ENCODE data around the gene UBLCP1.

The UBLCP1 gene

DNA sequence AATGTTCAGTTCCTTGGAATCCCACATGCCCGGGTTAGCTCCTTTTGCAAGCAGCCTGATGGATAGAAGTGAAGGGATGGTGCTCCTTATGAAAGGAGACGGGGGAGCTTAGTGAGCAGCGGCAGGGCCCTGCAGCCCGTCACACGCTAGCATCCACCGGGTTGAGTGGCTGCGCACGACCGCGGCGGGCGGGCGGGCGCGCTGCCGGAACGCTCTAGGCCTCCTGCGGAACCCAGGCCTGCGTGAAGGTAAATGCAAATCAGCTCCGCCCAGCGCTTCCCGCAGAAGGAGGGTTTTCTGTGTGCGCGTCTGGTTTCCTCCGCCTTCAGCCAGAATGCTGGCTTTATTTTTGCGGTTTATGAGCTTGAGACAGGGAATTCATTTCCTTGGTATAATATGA, 47.4 kb downstream of the UBLCP1 start:
- in situ Hi-C loops (cut with MboI; ENCODE audit: low sequenced_read_pairs): no loop called here

DNA sequence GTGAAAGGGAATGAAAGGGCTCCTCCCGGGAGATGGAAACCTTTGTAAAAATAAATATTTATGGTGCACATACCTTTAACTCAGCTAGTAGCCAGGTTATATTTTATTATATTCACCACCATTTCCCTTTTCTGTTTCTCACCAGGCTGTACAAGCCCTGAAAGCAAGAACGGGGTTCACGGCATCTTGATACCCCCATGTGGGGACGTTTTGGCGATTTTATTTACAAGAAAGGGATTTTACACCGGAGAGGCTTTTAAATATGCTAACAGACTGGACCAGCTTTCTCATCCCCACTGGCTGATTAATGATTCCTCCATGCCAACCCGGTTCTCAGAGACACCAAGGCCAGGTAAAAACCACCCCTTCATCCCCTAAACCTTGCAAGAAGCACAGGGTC, 48.0 kb downstream of the UBLCP1 start:
- in situ Hi-C loops (cut with MboI; ENCODE audit: low sequenced_read_pairs): no loop called here

DNA sequence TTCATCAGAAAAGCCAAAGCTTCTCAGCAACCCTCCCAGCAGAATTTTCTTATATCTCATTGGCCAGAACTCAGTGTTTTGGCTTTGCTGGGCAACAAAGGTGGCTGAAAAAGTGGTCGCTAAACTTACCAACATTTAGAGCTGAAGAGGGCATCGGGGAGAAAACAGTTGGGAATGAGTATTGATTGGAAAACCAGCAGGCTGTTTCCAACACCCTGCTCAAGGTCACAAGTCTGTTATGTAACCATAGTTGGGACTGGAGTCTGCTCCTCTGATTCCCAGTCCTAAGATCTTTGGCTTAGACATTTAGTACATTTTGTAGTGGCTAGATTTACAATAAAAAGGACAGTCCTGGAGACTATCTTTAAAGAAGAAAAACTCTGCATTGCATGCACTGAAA, 50.1 kb downstream of the UBLCP1 start:
- in situ Hi-C loops (cut with MboI; ENCODE audit: low sequenced_read_pairs): no loop called here

DNA sequence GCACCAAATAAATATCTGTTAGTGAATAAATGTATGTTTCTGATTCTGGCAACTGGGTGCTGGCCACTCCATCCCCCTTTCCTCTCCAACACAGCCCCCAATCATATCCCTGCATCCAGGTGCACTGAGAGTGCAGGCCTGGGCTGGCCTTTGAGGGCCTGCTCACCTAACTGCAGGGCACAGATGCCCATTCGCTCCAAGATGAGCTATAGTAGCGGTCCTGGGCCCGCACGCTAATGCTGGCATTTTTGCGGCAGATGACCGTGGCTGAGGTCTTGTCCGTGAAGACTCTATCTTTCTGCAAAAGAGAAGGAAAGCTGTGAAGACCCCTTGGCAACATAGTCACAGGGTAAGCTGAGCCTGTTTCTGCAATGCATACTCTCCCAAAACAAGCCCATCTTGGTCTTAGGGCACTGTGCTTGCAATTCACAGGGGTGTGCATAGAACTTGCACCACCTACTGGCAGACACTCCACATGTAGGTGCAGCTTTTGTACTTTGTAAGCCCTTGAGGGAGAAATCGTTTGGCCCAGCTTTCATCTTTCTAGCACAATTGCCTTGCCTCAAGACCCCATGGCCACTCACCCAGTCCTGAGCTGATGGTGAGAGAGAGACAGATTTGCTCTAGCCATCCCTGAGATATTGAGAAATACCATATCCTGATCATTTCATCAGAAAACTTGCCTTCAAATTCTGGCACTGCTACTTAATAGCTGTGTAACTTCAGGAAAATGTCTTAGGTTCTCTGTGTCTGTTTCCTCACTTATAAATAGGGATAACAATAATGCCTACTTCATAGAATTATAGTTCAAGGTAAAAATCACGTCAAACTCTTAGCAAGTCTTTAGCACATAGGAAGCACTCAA, 53.7 kb downstream of the UBLCP1 start:
- in situ Hi-C loops (cut with MboI; ENCODE audit: low sequenced_read_pairs): no loop called here

DNA sequence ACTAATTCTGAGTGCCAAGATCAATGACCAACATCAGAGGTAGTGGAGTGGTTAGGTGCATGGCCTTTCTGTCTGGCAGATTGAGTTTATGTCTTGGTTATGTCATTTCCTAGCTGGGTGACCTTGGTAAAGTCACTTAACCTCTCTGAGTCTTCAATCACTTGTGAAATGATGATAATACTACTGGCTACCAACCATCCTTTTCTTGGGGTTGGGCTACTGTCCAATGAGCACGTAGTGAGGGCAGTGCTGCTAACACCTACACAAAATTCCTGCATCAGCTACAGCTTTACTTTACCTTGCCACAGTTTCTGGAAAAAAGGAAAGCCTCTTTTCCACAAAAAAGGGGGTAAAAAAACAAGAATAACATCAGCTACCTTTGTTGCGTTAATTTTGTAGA, 54.8 kb downstream of the UBLCP1 start:
- in situ Hi-C loops (cut with MboI; ENCODE audit: low sequenced_read_pairs): no loop called here

DNA sequence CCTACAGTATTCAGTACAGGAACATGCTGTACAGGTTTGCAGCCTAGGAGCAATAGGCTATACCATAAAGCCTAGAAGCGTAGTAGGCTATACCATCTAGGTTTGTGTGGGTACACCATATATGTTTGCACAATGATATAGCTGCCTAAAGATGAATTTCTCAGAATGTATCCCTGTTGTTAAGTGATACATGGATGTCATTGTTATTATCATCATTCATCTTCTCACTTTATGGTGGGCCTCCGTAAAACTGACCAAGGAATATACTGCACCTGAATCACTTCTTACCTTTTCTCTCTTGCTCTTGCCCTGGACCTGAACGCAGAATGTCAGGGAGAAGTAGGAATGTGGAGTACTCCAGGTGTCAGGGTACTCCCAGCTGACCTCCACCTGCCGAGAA, 55.4 kb downstream of the UBLCP1 start:
- in situ Hi-C loops (cut with MboI; ENCODE audit: low sequenced_read_pairs): no loop called here

DNA sequence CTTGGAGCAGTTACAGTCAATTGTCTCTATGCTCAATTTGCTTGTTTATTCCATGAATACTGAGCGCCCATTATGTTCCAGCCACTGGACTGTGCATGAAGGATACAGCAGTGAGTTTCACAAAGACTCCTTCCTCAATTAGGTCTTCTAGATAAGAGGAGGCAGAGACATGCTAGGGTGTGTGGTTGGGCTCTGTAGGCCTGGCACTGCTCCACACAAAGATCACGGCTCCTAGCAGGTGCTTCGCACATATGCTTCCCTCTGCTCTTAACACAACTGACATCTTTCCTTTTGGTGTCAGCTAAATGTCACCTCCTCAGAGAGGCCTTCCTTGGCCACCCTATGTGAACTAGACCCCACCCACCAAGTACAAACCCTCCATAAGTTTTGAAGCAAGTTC, 56.3 kb downstream of the UBLCP1 start:
- in situ Hi-C loops (cut with MboI; ENCODE audit: low sequenced_read_pairs): no loop called here

DNA sequence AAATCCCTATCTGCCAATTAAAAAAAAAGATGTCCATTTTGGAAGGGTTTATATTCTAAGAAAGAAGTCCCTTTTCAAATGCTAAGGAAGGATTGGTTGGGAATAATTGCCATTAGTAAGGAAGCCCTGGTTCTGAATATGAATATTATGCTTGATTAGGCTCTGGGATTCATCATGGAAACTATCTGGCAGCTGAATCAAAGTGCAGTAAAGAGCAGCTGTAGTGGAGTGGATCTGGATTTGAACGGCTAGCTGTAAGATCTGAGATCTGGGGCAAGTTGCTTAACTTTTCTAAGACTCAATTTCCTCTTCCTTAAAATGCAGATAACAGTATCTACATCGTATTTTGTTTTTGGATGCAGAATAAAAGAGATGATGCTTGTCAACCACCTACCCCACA, 56.7 kb downstream of the UBLCP1 start:
- in situ Hi-C loops (cut with MboI; ENCODE audit: low sequenced_read_pairs): no loop called here

DNA sequence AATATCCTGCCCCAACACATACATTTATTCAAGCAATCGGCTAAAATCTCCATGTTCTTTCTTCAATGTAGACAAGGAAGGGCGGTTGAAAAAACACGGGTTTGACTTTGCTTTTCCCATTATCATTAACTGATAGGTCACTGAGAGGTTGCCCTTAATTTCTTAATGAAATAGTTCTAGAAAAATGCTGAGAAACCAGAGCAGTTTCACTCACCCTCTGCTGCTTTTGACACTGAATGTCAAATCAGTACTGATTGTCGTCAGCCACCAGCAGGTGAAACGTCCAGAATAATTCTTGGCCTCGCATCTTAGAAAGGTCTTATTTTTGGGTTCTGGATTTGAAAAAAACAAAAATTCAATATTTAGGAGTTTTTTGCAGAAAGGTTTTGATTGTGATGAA, 59.1 kb downstream of the UBLCP1 start:
- in situ Hi-C loops (cut with MboI; ENCODE audit: low sequenced_read_pairs): no loop called here

DNA sequence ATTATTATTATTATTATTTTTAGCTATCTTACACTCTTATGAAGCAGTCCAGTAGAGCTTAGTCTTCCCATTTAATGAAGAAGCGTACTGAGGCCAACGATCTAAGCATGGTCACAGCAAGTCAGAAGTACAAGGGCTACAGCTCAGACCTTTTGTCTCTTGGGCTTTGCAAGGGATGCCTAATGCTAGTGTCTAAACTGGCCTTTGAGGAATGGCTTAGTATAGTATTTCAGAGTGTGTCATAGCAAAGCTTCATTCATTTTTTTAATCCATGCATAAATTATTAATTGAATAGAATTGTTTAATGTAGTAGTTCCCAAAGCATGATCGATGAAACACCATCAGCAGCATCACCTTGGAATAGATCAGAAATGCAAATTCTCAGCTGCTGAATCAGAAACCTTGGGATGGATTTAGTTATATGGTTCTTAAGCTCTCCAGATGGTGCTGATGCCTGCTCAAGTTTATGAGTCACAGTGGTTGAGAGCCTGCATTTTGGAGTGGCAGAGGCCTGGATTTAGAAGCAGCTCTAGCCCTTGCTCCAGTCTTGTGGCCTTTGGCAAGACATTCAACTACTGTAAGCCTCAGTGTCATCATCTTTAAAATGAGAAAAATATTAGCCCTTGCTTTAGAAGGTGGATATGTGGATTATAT, 61.1 kb downstream of the UBLCP1 start:
- in situ Hi-C loops (cut with MboI; ENCODE audit: low sequenced_read_pairs): no loop called here

DNA sequence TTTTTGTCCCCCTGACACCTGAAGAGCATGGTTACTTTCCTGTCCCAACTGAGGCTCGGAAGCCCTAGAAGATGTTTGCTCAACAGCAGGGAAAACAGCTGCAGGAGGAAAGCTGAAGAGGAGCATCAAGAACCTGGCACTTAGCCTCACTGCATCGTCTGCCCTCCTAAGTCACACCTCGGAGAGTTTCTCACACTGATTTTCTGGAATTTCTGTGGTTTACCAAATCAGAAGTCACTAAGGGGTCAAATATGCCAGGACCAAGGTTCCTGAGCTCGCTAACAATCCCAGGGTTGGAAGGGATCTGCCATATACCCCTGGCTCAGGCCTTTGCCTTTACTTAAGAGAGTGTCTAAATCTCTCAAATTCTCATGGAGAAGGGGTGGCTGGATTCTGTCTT, 61.9 kb downstream of the UBLCP1 start:
- in situ Hi-C loops (cut with MboI; ENCODE audit: low sequenced_read_pairs): no loop called here

DNA sequence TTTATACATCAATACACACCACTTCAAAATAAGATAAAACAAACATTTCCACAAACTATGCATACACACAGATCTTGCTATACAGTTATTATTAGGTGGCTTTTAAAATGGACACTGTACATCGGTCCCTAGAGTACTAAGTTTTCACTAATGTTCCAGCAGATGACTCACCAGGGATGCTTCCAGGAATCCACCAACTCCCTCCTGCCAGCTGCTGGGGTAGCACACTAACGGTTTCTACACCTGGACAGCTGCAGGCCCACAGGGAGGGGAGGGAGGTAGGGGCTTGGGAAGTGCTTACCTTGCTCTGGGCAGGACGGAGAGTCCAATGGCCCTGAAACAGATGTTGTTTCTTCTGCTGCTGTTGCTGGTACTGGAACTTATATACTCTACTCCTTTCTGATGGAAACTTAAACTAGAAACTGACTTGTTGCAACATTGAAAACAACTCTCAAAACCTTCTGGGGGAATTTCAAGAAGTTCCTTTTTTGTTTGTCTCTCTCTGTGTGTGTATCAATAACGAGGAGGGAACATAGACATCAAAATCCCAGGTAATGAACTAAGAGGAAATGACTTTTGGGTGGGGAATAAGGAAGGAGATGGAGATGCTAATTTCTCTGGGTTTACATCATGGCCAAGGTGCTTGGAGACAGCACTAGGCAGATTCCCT, 67.2 kb downstream of the UBLCP1 start, which contains the start of gene IL12B:
TSS of gene IL12B (minus strand) at position 357 of the 670 bp plus-strand sequence. CDS start 3,705 bp downstream, outside the sequence.
- in situ Hi-C loops (cut with MboI; ENCODE audit: low sequenced_read_pairs): no loop called here

DNA sequence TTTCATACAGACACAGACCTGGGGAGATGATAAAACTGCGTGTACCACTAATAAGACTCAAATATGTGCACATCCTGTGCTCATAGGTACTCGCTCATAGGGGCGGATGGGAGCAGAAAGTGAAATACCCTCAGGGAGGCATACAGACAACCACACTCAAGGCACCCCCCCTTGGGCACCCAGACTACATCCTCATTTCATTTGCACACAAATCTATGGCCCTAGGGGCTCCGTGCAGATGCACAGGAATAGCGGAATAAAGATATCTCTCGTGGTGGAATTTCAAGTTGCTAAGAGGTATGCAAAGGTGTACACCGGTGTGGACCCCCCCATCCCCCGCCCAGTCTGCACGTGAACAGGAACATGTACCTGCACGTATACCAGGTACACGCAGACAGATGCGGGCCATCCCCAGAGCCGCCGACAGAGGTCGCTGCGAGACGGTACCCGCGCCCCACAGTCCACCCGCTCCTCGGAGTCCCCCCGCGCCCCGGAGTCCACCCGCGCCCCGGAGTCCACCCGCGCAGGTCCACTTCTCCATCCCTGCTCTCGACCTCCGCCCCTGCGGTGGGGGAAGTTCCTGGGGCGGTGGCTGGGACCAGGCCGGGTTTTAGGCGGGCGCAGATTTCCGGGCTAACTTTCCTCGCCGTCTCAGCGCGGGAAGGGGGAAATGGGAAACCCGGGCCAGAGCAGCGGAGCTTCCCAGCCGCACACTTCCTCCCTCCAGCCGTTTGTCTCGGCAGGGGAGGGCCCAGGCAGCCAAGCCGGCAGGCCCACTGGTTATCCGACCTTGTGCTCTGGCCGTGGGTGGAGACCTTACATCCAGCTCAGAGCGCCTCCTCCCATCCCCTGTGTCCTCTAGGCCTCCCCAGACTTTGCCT, 68.2 kb downstream of the UBLCP1 start:
- in situ Hi-C loops (cut with MboI; ENCODE audit: low sequenced_read_pairs): no loop called here

DNA sequence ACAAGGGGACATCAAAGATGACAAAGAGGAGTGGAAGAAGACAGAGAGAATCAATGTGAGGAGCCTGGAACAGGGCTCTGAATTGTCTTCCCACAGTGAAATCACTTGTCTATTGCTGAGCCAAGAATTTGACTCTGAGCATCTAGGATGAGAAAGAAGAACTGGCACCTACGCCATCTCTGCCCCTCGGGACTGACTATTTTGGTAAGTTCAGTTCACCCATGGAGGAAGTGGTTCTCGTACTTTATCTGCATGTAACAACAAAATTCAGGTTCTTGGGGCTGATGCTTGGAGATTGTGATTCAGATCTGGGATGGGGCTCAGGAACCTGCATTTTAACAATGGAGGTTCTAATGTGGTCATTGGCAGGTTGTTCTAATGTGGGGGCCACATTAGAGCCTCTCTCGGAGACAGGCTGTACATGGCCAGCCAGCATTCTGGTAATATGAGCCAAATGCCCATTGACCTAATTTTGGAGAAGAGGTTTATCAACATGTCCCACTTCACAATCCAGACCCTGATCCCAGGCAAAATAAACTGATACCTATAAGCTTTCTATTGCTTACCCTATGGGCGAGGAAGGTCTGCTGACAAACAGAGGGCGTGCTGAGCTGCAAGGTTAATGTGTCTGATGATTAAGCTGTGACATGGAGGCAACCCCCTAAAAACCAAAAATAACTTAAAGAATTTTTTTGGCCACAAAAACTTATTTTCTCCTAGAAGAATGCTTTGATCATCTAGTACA, 69.9 kb downstream of the UBLCP1 start:
- in situ Hi-C loops (cut with MboI; ENCODE audit: low sequenced_read_pairs): no loop called here

DNA sequence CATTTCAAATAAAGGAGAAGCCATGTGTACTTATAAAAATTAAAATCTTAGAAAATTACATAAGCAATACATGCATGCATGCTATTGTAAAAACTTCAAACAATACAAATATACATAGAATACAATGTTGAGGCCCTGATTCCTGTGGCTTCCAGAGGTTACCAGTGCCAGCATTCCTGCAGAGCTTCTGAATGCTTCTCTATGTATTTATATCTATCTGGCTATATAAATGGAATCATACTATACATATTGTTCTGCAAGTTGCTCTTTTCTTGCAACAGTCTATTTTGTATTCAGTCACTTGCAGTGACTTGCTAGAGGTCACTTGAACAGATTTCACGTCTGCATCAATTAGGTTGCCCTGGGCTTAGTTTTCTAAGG, 70.4 kb downstream of the UBLCP1 start:
- in situ Hi-C loops (cut with MboI; ENCODE audit: low sequenced_read_pairs): no loop called here

Measured in hTERT RPE-1 (cell line).